HL-60 (cell line): ENCODE results near the gene FAM149B1.

Experiments
- POLR2AphosphoS5 ChIP-seq: IDR thresholded peaks from 2 replicates; pipeline ENCODE4 v1.6.1; 2012; ENCODE audit warnings: low read depth
- TF ChIP-seq, protein P1 (sequence below): IDR thresholded peaks from one replicate; pipeline ENCODE4 v1.5.1; 2011; ENCODE audit warnings: low read length, control low read depth, inconsistent platforms; ENCODE audit not compliant: insufficient read depth
- TF ChIP-seq, protein P2 (sequence below): IDR thresholded peaks from 2 replicates; pipeline ENCODE4 v1.6.1; 2012; ENCODE audit warnings: low read depth; ENCODE audit not compliant: insufficient replicate concordance

DNA sequence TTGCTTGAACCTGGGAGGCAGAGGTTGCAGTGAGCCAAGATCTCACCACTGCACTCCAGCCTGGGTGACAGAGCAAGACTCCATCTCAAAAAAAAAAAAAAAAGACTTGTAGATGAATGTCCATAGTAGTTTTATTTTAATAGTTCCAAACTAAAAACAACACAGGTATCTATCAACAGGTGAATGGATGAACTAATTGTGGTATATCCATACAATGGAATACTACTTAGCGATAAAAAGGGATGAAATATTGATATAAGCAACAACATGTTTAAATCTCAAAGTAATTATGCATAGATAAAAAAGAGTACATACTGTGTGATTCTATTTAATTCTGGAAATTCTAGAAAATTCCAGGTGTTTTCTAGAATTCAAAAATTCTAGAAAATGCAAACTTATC lies 122.0 kb downstream of the FAM149B1 start:
- no peak for TF ChIP-seq POLR2AphosphoS5
- TF ChIP-seq, protein P1, sequence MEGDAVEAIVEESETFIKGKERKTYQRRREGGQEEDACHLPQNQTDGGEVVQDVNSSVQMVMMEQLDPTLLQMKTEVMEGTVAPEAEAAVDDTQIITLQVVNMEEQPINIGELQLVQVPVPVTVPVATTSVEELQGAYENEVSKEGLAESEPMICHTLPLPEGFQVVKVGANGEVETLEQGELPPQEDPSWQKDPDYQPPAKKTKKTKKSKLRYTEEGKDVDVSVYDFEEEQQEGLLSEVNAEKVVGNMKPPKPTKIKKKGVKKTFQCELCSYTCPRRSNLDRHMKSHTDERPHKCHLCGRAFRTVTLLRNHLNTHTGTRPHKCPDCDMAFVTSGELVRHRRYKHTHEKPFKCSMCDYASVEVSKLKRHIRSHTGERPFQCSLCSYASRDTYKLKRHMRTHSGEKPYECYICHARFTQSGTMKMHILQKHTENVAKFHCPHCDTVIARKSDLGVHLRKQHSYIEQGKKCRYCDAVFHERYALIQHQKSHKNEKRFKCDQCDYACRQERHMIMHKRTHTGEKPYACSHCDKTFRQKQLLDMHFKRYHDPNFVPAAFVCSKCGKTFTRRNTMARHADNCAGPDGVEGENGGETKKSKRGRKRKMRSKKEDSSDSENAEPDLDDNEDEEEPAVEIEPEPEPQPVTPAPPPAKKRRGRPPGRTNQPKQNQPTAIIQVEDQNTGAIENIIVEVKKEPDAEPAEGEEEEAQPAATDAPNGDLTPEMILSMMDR: no peak
- TF ChIP-seq, protein P2, sequence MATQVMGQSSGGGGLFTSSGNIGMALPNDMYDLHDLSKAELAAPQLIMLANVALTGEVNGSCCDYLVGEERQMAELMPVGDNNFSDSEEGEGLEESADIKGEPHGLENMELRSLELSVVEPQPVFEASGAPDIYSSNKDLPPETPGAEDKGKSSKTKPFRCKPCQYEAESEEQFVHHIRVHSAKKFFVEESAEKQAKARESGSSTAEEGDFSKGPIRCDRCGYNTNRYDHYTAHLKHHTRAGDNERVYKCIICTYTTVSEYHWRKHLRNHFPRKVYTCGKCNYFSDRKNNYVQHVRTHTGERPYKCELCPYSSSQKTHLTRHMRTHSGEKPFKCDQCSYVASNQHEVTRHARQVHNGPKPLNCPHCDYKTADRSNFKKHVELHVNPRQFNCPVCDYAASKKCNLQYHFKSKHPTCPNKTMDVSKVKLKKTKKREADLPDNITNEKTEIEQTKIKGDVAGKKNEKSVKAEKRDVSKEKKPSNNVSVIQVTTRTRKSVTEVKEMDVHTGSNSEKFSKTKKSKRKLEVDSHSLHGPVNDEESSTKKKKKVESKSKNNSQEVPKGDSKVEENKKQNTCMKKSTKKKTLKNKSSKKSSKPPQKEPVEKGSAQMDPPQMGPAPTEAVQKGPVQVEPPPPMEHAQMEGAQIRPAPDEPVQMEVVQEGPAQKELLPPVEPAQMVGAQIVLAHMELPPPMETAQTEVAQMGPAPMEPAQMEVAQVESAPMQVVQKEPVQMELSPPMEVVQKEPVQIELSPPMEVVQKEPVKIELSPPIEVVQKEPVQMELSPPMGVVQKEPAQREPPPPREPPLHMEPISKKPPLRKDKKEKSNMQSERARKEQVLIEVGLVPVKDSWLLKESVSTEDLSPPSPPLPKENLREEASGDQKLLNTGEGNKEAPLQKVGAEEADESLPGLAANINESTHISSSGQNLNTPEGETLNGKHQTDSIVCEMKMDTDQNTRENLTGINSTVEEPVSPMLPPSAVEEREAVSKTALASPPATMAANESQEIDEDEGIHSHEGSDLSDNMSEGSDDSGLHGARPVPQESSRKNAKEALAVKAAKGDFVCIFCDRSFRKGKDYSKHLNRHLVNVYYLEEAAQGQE: no peak
